Measurements from ENCODE around the gene IKZF4.

The IKZF4 gene

DNA sequence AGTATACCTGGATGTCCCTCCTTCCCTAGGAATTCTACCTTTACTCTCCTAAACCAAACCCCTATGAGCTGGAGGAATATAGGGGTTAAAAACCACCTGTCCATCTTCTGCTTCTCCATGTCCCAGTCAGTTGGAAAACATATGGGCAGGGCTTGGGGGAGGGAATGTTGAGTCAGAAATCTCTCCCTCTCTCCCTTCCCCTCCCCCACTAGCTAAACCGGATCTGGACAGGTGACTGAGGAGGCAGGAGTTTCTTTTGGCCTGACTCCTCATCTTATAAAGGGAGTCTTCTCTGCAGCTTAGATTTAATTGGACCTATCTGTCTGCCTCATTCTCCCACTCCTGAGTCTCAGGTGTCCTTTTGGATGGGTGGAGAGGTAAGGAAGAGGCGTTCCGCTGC is 65.3 kb downstream of the IKZF4 start:
- no peak for DNase-seq

DNA sequence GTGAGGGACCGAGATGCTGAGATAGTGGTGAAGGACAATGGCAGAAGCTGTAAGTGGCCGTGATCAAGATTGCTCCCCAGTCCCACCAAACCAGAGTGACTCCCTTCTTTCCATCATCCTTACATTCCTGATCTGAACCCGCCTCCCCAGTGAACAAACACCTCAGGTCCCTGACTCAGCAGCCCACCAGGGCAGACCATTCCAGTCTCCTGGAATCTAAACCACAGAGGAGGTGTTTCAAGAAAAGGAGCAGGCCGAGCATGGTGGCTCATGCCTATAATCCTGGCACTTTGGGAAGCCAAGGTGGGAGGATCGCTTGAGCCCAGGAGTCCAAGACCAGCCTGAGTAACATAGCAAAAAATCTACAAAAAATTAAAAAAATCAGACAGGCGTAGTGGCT is 65.8 kb downstream of the IKZF4 start:
- DNase-seq, result no peak

DNA sequence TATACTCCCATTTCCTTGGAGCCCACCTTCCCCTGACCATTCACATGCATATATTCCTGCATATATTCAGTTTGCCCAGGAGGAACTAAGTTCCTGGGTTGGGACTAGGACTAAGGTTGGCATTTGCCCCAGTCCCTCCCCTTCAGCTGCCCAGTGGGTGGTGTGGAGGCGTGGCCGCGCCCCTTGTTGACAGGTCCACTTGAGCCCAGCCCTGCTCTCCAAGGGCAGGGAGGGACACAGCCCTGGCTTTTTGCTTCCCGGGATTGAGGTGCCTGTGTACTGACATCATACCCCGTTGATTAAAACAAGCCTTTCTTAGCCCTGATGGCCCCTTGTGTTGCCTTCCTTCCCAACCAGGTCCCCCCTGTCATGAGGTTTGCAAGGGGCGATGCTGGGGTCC is 66.4 kb downstream of the IKZF4 start:
- no peak for DNase-seq
